NCI-H2171 treated with DMSO at 0.1 percent for 48 hours (cell line): Measurements from ENCODE around the gene ZNF710.

Experiments used
- DNase-seq: peaks from one replicate; lab custom pipeline; 2025; lab: John Stamatoyannopoulos, UW

ZNF710 gene

GRCh38 chr15:90019611-90020010 is 18.5 kb downstream of the ZNF710 start:
- no peak for DNase-seq

- no peak for DNase-seq
Measured at GRCh38 chr15:90020021-90020735, 19.1 kb downstream of the ZNF710 start.

DNA sequence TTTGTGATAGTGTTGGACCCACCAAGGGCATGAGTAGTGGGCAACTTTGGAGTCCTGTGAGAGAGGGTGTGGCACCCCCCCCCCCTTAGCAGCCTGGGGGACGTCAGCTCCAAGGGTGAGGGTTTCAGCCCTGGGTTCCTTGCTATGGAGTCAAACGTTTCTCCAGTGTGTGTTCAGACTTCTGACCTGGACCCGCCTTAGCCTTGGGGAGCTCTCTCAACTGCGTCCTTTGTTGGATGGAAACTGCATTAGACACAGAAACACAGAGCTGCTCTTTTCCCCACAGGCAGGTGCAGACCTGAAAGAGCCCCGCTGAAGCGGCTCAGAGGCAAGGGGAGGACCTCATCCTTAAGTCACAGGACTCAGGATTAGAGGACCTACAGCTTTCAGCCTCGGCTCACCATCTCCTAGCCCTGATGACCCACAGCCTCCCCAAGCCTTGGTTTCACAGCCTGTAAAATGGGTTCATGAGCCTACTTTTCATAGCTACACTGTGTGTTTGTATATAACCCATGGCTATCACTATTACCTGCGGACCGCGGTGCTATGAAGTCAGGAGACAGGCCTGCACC is 19.9 kb downstream of the ZNF710 start:
- DNase-seq = no peak

DNA sequence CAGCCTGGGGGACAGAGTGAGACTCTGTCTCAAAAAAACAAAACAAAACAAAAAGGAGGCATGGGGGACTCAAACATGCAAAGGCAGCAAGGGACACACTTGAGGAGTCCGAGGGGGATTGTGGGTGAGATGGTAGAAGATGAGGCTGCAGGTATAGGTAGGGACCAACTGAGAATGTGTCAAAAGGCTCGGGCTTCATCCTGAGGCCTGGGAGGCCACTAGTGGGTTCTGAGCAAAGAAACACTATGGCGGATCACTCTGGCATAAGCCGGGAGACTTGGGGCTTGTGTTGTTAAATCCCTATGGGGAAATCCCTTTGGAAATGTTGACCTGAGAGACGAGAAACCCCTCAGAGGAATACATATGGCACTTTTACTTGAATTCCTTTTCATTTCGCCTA is 21.2 kb downstream of the ZNF710 start:
- DNase-seq = no peak

- no peak for DNase-seq
Measured at GRCh38 chr15:90022905-90023700, 22.0 kb downstream of the ZNF710 start.

DNA sequence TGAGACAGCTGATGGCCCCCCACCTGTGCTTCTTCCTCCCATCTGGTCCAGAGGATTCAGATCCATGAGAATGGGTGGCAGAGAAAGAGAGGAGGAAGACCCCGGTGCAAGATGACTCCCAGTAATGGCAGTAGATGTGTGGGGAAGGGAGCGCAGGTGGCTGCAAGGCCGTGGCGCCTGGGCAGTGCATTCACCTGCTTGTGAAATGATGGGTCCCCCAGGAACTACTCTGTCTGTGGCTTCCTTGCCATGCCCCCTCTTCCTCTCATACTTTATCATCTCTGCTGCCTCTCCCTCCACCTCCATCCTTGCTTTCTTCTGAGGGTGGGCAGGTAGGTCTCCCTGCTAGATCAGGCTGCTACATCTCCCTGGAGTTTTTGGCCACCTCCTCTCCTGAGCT is 23.3 kb downstream of the ZNF710 start:
- no peak for DNase-seq

- DNase-seq = no peak
Measured at GRCh38 chr15:90025489-90026033, 24.4 kb downstream of the ZNF710 start.

GRCh38 chr15:90028376-90028944 is 27.3 kb downstream of the ZNF710 start:
- DNase-seq = no peak

GRCh38 chr15:90029024-90029423 is 27.9 kb downstream of the ZNF710 start:
- no peak for DNase-seq

GRCh38 chr15:90030376-90030775 is 29.3 kb downstream of the ZNF710 start:
- no peak for DNase-seq

- peak; percentile 13 for DNase-seq
Measured at GRCh38 chr15:90031231-90031791, 30.2 kb downstream of the ZNF710 start.

DNA sequence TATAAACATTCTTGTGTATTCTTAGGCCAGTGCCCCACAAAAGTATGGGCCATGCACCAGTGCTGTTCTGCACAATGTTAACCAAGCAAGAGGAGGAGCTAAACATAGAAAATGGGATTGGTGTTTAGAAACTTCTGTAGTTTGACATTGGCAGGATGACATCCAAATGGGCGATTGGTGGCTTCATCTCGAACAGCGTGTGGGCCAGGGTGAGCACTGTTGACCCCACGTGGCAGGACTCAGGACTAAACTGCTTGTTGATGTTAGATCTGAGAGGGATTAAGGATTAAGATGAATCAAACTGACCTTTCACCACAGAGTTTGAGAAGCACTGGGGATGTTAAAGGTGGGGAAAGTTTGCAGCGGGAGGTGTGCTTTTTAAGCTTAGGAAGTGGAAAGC is 31.9 kb downstream of the ZNF710 start:
- no peak for DNase-seq

GRCh38 chr15:90033448-90033847 is 32.3 kb downstream of the ZNF710 start:
- no peak for DNase-seq

DNA sequence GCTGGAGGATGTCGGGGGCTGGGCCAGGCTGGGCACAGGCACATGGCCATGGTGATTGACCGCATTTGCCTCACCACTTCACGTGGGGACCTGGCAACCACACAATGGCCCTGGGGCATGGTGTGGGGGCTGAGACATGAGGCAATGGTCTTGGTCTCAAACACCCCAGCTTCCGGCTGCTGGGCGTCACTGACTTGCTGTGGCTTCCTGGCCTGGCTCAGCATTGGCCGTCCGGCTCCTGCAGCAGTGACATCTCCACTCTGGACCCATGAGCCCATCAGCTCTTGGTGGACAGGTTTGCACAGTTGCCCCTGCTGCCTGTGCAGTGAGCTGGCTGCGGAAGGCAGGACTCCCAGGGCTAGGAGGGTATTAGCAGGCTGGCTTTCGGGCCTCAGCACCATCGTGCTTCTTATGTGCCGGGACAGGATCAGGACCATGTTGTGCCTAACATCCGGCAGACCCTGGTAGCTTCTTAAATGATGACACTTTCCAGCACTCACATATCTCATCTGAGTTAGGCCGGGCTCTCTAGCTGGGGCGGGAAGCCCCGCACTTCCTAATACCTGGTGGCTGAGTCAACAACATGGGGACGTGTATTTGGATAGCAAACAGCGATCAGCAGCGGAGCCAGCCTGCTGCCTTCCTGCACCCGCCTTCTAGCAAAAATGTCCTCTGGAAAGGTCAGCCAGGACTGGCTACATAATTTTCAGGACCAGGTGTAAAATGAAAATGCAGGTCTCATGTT is 34.1 kb downstream of the ZNF710 start:
- DNase-seq = no peak

DNA sequence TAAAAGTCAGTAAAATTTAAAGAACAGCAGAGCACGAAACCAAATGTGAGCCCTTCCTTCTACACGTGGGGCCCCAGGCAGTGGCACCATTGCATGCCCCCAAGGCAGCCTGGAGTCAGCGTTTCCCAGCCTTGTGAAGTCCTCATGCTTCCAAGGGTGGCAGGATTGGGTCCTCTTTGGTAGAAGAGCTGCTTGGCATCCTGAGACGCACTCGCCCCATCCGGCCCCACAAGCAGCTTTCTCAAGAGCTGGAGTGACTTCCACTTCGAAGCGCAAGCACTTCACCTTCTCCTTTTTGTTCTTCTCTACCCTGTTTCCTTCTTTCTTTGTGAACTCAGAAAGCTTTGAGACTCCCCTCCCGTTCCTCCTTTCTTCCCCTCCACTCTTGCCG is 34.7 kb downstream of the ZNF710 start:
- no peak for DNase-seq

GRCh38 chr15:90036343-90036742 is 35.2 kb downstream of the ZNF710 start:
- no peak for DNase-seq

GRCh38 chr15:90036806-90037510 is 35.8 kb downstream of the ZNF710 start:
- DNase-seq = no peak

DNA sequence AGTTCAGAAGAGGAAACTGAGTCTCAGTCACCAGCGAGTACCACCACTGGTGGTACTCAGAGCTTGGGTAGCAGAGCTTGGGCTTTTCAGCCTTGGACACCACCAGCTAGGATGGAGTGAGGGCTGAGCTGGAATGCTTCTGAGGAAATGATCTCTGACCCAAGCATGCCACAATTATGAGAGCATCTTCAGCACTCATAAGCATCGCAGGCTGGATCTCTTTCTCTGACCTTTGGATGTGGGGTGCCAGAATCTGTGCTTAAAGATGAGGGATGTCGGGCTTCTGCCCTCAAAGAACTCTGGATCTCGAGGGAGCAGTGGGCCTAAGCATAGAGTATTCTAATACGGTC is 36.4 kb downstream of the ZNF710 start:
- DNase-seq = no peak

- no peak for DNase-seq
Measured at GRCh38 chr15:90037961-90038631, 37.0 kb downstream of the ZNF710 start.

- DNase-seq = no peak
Measured at GRCh38 chr15:90038632-90039095, 37.5 kb downstream of the ZNF710 start.
